Measurements from ENCODE around the gene ERICH4.

GRCh38 chr19:41457241-41457640 lies 14.3 kb downstream of the ERICH4 start:
- TF ChIP-seq CTCF (IDR thresholded peaks at IDR 0.05; ENCODE audit: low read length), result no peak
- no peak for TF ChIP-seq EZH2 (IDR thresholded peaks at IDR 0.05; ENCODE audit: borderline replicate concordance, low read length)
